C1 segment of cervical spinal cord (tissue), 14 donors: ENCODE data around the gene IP6K3.

Experiments
- DNase-seq, 14 donors: peaks; one replicate each; lab custom pipeline; 2025; lab: John Stamatoyannopoulos, UW

IP6K3 gene

GRCh38 chr6:33723371-33724085 lies 23.2 kb downstream of the IP6K3 start:
- DNase-seq, result peak in 2 of 14 donors; percentile 29 to 96

- DNase-seq, result peak in 1 of 14 donors; percentile 27
Observed at GRCh38 chr6:33722103-33722623, 24.5 kb downstream of the IP6K3 start.

GRCh38 chr6:33721508-33721907 lies 25.2 kb downstream of the IP6K3 start:
- no peak for DNase-seq

- peak in 1 of 14 donors; percentile 36 for DNase-seq
Observed at GRCh38 chr6:33720998-33721397, 25.7 kb downstream of the IP6K3 start.

GRCh38 chr6:33719326-33719987 lies 27.2 kb downstream of the IP6K3 start:
- DNase-seq, result no peak

GRCh38 chr6:33718713-33719112 lies 28.0 kb downstream of the IP6K3 start:
- no peak for DNase-seq

GRCh38 chr6:33717934-33718455 lies 28.7 kb downstream of the IP6K3 start:
- DNase-seq, result peak in 1 of 14 donors; percentile 11

- no peak for DNase-seq
Observed at GRCh38 chr6:33716890-33717632, 29.6 kb downstream of the IP6K3 start.

- no peak for DNase-seq
Observed at GRCh38 chr6:33716379-33716778, 30.3 kb downstream of the IP6K3 start.

- no peak for DNase-seq
Observed at GRCh38 chr6:33714385-33715040, 32.2 kb downstream of the IP6K3 start.

- DNase-seq, result no peak
Observed at GRCh38 chr6:33713786-33714185, 32.9 kb downstream of the IP6K3 start.

GRCh38 chr6:33712914-33713313 lies 33.8 kb downstream of the IP6K3 start:
- DNase-seq, result no peak

- peak; percentile 81 to 97 (median 92) for DNase-seq
Observed at GRCh38 chr6:33711140-33712129, 35.3 kb downstream of the IP6K3 start, which contains the start of gene UQCC2. TSS of gene UQCC2 (minus strand) at chr6:33711700. CDS start at chr6:33711686, 14 bp downstream.

- DNase-seq, result no peak
Observed at GRCh38 chr6:33710296-33711121, 36.2 kb downstream of the IP6K3 start.

- no peak for DNase-seq
Observed at GRCh38 chr6:33709605-33710295, 37.0 kb downstream of the IP6K3 start.

GRCh38 chr6:33708516-33709204 lies 38.0 kb downstream of the IP6K3 start:
- DNase-seq, result no peak

GRCh38 chr6:33707771-33708170 lies 38.9 kb downstream of the IP6K3 start:
- DNase-seq, result no peak
